Retinal pigment epithelial cell (primary cell): ENCODE results near the gene DYRK1A.

ENCODE experiments used
- DNase-seq: peaks from one replicate; pipeline ENCODE4 v3.0.0-alpha.2; 2010; ENCODE audit warnings: low read depth
- H3K4me3 ChIP-seq: 2 replicates; pipeline ENCODE4 v1.5.1; 2011; ENCODE audit warnings: mild to moderate bottlenecking, low read length, control low read depth, moderate library complexity
- TF ChIP-seq, protein P1 (sequence below): conservative IDR thresholded peaks from 2 replicates; pipeline ENCODE4 v1.5.1; 2011; ENCODE audit warnings: low read depth, low read length, control low read depth, inconsistent platforms

The DYRK1A gene

DNA sequence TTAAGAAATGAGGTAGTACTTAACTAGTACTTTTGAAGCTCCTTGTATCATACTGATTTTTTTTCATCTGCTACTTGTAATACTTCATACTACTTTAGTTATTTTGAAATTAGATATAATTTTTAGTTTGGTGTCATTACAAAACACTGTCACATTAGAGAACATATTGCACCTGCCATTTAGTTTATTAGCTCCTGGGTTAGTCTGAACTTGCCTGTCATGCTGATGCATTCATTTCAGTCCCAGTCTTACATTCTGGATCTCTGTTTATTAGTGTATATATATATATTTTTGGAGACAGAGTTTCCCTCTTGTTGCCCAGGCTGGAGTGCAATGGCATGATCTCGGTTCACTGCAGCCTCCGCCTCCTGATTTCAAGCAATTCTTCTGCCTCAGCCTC is 50.3 kb downstream of the DYRK1A start:
- DNase-seq: no peak
- H3K4me3 ChIP-seq: no peak overlapping the region
- TF ChIP-seq, protein P1, sequence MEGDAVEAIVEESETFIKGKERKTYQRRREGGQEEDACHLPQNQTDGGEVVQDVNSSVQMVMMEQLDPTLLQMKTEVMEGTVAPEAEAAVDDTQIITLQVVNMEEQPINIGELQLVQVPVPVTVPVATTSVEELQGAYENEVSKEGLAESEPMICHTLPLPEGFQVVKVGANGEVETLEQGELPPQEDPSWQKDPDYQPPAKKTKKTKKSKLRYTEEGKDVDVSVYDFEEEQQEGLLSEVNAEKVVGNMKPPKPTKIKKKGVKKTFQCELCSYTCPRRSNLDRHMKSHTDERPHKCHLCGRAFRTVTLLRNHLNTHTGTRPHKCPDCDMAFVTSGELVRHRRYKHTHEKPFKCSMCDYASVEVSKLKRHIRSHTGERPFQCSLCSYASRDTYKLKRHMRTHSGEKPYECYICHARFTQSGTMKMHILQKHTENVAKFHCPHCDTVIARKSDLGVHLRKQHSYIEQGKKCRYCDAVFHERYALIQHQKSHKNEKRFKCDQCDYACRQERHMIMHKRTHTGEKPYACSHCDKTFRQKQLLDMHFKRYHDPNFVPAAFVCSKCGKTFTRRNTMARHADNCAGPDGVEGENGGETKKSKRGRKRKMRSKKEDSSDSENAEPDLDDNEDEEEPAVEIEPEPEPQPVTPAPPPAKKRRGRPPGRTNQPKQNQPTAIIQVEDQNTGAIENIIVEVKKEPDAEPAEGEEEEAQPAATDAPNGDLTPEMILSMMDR: no peak

DNA sequence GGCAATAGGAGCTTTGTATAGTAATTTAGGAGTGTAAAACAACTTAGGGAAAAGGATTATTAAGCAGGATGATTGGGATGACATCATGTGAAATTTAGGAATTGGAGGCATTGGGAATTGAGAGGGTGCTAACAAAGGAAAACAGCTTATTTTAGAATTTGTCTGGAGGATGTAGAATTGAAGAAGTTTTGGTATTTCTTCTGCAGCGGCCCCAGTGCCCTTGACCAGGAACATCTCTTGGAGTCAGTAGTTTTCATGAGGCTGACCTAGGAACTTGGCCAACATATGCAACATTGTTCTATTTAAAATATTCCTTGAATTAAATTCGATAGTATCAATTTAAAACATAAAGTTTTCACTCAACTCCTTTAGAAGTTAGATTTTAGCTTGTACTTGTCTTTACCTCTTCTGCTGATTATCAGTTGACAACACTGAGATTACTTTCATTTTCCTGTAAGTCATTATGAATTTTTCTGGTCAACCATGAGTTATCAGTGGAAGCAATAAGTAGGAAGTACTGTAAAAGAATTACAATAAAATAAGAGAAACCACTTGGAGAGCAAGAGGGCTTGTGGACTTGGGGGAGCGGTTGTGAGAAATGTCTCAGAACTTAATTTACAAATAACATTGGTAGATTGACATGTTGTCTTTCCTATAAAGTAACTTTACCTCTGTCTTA is 52.8 kb downstream of the DYRK1A start:
- TF ChIP-seq, protein P1: no peak
- DNase-seq: no peak
- no peak overlapping the region for H3K4me3 ChIP-seq

DNA sequence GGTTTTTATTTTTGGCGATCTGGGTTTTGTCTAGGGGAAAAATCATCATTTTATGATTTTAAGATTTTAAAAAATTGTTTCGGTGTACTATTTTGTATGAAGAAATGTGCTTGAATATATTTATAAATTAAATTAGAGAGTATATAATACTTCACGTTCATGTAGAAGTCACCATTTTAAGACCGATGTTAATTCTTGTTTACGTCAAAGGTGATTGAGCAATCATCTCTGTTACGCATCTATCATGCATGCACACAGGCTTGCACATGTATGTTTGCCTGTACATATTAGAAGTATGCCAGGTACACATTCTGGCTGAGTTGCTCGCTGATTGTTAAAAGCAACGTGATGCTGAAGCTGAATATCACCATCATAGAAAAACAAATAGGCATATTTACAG is 54.7 kb downstream of the DYRK1A start:
- H3K4me3 ChIP-seq: no peak overlapping the region
- DNase-seq: no peak
- TF ChIP-seq, protein P1: no peak

DNA sequence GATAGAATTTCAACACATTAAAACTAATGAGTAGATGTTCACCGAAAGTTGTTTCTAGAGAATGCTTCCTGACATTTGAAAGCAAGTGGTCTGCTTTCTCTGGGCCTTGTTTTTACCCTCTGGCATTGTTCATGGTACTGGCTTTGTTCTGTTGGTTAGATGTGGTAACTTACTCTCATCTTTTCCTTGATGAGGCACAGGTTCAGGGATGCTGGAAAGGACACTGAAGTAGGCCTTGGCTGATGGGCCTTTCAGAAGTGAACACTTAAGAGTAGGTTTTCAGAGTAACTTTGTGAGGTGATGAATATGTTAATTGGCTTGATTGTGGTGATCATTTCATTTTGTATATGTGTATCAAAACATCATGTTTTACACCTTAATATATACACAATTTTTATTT is 55.8 kb downstream of the DYRK1A start:
- no peak overlapping the region for H3K4me3 ChIP-seq
- TF ChIP-seq, protein P1: no peak
- DNase-seq: no peak

DNA sequence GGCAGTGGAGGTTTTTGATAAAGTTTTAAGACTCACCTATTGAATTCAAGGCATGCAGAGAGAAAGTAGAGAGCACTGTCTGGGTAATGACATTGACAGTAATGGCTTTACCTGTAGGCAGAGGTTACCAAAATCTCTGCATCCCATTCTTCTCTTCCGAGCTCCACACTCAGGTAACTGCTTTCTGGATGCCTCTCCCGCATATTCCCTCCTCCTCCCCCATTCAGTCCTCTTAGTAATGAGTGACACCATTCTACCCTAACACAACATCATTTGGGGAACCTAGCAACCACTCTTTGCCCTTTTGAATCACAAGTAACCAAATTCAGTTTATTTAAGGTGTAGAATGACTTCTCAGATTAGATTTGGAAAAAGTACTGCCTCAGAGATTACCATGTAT is 56.5 kb downstream of the DYRK1A start:
- TF ChIP-seq, protein P1: no peak
- no peak for DNase-seq
- no peak overlapping the region for H3K4me3 ChIP-seq

DNA sequence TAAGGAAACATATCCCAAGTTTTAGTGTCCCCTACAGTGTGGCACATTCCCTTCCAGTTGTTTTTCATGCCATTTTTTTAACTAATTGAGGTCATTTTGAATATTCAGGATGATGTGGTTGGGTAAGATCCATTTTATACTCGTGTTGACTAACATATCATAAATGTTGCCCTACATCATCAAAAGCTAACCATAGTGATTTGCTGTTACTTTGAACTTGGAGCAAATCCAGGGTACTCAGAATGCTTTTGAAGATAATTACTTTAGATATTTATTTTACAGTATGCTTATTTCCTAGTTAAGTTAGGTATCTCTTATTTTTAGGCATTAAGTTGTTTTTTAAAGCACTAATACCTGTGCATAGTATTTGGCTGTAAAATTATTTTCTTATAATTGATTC is 57.8 kb downstream of the DYRK1A start:
- DNase-seq: no peak
- H3K4me3 ChIP-seq: no peak overlapping the region
- TF ChIP-seq, protein P1: no peak

DNA sequence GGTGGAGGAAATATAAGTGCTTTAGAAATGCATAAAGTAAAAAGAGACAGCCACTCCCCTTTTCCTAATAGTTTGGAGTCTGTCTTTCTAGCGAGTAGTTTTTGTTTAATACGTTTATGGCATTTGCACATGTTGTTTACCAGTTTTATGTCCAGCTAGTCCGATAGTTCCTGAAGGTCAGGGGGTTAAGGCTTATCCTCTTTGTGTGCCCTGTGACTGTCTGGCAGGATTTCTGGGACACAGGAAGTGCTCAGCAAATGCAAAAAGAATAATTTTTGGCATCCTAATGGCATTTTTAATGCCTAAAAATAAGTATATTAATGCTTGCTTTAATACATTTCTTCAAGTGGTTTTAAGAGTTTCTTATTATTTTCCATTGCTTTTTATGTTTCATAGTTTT is 58.4 kb downstream of the DYRK1A start:
- DNase-seq: peak; percentile 36
- TF ChIP-seq, protein P1: no peak
- no peak overlapping the region for H3K4me3 ChIP-seq
